Panc1 (cell line): Measurements from ENCODE around the gene MYO1B.

Experiments used
- POLR2AphosphoS5 ChIP-seq: IDR thresholded peaks from 2 replicates; pipeline ENCODE4 v1.6.1; 2012; ENCODE audit warnings: mild to moderate bottlenecking, low read depth, low read length, moderate library complexity
- SIN3A ChIP-seq: IDR thresholded peaks from 2 replicates; pipeline ENCODE4 v1.6.1; 2012; ENCODE audit warnings: low read depth, mild to moderate bottlenecking, low read length, moderate library complexity, borderline replicate concordance; ENCODE audit not compliant: insufficient read depth
- TF ChIP-seq, protein P1 (sequence below): fragments of 450-650 bp; IDR thresholded peaks from 2 replicates; pipeline ENCODE4 v1.5.1; 2017; ENCODE audit warnings: mild to moderate bottlenecking

GRCh38 chr2:191315365-191315752 lies 70.2 kb downstream of the MYO1B start:
- TF ChIP-seq, protein P1, sequence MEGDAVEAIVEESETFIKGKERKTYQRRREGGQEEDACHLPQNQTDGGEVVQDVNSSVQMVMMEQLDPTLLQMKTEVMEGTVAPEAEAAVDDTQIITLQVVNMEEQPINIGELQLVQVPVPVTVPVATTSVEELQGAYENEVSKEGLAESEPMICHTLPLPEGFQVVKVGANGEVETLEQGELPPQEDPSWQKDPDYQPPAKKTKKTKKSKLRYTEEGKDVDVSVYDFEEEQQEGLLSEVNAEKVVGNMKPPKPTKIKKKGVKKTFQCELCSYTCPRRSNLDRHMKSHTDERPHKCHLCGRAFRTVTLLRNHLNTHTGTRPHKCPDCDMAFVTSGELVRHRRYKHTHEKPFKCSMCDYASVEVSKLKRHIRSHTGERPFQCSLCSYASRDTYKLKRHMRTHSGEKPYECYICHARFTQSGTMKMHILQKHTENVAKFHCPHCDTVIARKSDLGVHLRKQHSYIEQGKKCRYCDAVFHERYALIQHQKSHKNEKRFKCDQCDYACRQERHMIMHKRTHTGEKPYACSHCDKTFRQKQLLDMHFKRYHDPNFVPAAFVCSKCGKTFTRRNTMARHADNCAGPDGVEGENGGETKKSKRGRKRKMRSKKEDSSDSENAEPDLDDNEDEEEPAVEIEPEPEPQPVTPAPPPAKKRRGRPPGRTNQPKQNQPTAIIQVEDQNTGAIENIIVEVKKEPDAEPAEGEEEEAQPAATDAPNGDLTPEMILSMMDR, result no peak
- no peak for TF ChIP-seq POLR2AphosphoS5
- no peak for TF ChIP-seq SIN3A
